Activated CD8-positive, alpha-beta memory T cell treated with anti-CD3 and anti-CD28 coated beads, Interleukin-2, amount 50 U/mL, for 4 hours (primary cell): ENCODE results near the gene ENTPD1.
"Not testable (repeated sequence)": the region's sequence is repeated elsewhere in the genome, so short reads cannot be mapped to it uniquely, and the experiment has no call there.

Experiments used
- DNase-seq: peaks from one replicate; pipeline ENCODE4 v3.0.0-alpha.2; 2020

ENTPD1 gene

DNA sequence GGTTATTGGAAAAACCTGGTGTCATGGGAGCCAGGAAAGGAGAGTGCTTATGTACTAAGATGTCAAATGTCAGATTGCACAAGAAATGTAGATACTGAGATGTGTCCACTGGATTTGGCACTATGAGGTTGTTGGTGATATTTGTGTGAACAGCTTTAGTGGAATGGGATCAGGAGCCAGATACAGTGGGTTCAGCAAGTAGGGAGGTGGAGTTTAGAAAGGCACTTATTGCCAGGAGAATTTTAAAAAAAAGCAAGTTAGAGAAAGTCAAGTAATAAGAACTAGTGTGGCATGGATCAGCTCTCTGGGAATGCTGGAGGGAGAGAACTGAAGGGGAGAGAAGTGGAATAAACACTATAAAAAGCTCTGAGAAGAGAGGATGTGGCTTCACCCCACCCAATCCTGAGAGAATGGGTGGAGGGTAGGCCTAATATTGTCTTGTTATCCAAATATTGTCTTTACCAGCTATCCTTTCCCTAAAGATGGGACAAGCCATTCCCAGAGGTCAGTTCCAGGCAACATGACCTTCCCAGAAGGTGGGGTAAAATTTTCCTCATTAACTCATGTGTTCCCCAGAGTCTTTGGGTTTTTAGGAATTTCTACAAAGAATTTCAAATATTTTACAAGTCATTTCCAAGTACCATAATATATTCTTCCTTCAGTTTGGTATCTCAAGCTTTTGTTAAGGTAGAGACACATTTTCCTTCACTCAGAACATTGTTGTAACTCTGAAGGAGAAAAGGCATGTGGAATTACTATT is 42.3 kb downstream of the ENTPD1 start:
- DNase-seq, result no peak

- not testable (repeated sequence) for DNase-seq
These were observed 44.3 kb downstream of the ENTPD1 start for GRCh38 chr10:95800286-95800685.

DNA sequence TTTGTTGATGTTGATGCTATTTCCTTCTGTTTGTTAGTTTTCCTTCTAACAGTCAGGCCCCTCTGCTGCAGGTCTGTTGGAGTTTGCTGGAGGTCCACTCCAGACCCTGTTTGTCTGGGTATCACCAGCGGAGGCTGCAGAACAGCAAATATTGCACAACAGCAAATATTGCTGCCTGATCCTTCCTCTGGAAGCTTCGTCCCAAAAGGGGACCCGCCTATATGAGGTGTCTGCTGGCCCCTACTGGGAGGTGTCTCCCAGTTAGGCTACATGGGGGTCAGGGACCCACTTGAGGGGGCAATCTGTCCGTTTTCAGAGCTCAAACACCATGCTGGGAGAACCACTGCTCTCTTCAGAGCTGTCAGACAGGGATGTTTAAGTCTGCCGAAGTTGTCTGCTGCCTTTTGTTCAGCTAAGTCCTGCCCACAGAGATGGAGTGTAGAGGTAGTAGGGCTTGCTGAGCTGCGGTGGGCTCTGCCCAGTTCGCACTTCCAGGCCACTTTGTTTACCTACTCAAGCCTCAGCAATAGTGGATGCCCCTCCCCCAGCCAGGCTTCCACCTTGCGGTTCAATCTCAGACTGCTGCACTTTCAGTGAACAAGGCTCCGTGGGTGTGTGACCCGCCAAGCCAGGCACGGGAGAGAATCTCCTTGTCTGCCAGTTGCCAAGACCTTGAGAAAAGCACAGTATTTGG is 50.9 kb downstream of the ENTPD1 start:
- DNase-seq, result not testable (repeated sequence)

- DNase-seq, result not testable (repeated sequence)
These were observed 52.8 kb downstream of the ENTPD1 start for GRCh38 chr10:95808705-95809308.

DNA sequence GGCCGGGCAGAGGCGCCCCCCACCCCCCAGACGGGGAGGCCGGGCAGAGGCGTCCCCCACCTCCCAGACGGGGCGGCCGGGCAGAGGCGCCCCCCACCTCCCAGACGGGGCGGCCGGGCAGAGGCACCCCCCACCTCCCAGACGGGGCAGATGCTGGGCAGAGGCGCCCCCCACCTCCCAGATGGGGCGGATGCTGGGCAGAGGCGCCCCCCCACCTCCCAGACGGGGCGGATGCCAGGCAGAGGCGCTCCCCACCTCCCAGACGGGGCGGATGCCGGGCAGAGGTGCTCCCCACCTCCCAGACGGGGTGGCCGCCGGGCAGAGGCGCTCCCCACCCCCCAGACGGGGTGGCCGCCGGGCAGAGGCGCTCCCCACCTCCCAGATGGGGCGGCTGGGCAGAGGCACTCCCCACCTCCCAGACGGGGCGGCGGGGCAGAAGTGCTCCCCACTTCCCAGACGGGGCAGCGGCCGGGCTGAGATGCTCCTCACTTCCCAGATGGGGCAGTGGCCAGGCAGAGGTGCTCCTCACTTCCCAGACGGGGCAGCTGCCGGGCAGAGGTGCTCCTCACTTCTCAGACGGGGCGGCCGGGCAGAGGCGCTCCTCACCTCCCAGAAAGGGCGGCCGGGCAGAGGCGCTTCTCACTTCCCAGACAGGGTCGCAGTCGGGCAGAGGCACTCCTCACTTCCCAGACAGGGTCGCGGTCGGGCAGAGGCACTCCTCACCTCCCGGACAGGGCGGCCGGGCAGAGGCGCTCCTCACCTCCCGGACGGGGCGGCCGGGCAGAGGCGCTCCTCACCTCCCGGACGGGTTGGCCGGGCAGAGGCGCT is 53.6 kb downstream of the ENTPD1 start:
- no peak for DNase-seq

DNA sequence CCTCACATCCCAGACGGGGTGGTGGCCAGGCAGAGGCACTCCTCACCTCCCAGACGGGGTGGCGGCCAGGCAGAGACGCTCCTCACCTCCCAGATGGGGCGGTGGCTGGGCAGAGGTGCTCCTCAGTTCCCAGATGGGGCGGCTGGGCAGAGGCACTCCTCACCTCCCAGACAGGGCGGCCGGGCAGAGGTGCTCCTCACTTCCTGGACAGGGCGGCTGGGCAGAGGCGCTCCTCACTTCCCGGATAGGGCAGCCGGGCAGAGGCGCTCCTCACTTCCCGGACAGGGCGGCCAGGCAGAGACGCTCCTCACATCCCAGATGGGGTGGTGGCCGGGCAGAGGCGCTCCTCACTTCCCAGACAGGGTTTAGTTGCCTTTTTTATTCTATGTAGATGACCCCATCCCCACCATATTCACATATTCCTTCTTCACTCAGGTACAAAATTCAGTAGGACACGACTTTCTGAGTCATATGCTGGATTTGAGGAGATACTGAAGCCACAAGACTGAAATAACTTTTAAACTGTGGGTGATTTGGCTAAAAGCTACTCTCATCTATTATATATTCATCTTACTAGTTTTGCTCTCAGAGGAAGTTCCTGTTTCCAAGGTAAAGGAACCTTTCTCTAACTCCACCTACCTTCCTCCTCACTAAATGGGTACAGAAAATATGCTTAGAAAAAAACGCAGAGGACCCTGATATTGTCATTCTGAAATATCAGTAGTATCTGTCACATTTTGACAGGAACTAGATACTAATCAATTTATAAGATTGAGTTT is 54.4 kb downstream of the ENTPD1 start:
- DNase-seq, result no peak

DNA sequence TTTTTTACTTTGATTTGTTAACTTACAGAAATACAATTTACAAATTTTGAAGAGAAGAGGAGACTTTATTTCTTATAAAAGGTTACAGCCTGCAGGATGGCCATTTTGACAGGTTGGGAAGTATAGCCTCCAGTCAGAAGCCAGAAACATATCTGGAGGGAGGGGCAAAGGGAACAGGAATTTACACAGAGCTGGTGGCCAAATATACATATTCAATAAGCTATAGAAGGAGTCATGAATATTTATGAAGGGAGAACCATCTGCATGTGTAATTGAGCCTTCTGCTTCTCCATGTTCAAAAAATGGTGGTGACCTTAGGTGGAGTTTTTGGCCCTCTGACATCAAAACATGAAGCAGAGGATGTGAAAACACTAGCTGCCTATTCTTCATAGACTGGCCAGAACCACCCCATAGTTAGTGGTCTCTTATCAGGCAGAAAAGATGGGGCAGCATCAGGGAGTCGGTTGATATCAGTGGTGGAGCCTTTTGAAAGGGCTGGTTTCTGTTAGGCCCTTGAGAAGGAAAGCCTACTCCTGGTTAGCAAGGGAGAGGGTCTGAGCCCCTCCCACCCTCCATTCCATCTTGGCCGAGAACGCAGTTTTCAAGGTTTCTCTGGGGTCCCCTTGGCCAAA is 57.2 kb downstream of the ENTPD1 start:
- DNase-seq, result no peak

DNA sequence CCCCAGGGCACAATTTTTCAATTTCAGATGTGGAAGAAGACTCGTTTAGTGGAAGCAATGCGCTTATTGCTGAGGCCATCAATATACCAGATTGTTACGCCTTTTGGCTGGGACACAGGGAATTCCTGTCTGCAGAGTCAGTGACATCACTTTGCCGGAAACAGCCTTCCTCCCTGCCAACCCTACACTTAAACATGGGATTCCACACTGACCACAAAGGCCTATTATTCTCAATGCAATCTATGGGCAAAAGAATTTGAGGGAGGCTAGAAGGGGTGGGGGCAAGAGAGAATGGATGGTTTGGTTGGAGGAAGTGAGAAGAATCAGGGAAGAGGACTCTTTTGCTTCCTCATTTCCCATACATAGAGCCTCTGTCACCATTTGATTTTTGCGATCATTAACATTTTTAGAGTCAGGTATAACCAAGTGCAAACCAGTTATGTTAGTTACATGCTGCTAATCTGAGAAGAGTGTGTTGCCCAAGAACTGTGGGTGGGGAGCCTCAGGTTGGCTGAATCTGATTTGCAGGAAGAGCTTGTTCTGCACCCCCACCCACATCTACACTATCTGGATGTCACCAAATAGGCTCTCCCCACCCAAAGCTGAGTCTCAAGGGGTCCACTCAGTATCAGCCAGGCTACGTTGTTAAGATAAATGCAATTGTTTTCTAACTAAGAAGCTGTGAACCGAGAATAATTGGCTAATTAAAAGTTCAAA is 58.2 kb downstream of the ENTPD1 start:
- DNase-seq, result no peak

GRCh38 chr10:95815133-95815532 is 59.2 kb downstream of the ENTPD1 start:
- no peak for DNase-seq

GRCh38 chr10:95815701-95816240 is 59.8 kb downstream of the ENTPD1 start:
- DNase-seq, result no peak

GRCh38 chr10:95818010-95818409 is 62.0 kb downstream of the ENTPD1 start:
- no peak for DNase-seq

DNA sequence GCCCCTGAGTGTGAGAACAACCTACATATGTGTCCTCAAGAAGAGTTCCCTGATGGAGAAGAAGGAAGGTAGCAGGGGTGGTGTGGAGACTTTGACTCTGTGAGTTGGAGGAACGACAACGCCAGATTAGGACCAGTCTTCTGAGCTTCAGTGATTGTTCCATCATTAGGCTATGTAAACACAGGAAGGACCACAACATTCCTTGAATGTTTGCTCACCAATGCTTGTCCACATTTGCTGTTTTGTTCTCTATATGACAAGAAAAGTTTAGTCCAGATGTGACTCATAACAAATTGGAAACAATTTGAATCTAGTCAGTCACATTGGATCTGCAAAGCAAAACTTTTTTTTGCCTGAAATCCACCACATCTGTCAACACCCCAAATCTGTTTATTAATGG is 62.7 kb downstream of the ENTPD1 start:
- no peak for DNase-seq

DNA sequence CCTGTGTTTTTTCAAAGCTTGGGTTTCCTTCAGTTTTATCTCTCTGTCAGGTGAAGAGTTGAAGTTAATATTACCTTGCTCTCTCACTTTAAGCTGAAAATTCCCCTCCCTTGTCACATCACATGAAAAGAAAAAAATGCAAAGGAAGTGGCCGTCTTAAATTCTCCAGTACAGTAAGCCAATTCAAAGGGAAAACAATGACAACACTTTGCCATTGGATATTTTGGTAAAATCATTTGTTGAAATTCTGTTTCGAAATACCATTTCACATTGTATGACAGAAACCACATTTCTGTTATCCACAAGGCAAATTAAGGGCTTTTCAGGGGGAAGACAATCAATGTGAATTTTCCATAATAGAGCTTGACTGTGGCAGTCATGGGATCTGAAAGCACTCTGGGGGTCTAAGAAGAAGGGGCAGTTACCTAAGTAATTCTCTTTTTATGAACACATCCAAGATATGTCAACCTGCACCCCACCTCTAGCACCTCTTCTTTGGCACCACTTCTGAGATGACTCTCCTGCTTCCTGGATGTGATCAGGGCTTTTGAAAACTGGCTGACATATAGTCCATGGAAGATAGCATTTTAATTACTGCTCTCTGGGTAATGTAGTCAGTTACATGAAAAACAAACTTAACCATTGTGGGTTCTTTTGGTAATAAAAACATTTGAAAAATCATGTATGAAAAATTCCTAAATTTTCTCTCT is 63.8 kb downstream of the ENTPD1 start:
- DNase-seq, result no peak

DNA sequence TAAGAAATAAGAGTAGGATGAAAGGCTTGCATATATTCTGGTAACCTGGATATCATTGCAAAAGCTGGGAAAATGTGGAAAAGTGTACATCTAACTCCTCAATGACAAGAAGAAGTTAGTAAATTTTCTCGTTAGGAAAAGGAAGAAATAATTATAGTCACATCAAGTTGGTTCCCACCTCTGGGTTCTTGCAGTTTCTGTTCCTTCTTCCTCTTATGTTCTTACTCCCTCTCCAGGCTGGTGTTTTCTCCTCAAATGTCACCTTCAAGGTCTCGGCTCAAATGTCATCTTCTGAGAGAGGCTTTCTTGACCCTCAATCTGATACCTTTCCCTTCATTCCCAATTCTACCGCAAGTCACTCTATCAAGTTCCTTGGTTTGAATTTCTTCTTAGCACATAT is 64.4 kb downstream of the ENTPD1 start:
- no peak for DNase-seq

GRCh38 chr10:95821720-95822119 is 65.8 kb downstream of the ENTPD1 start:
- DNase-seq, result no peak

GRCh38 chr10:95830044-95830443 is 74.1 kb downstream of the ENTPD1 start:
- no peak for DNase-seq

- DNase-seq, result no peak
These were observed 75.1 kb downstream of the ENTPD1 start for GRCh38 chr10:95831076-95831475.

GRCh38 chr10:95831515-95831914 is 75.6 kb downstream of the ENTPD1 start:
- DNase-seq, result no peak

GRCh38 chr10:95832216-95833041 is 76.5 kb downstream of the ENTPD1 start:
- peak; percentile 39 for DNase-seq
